B cell (primary cell): Measurements from ENCODE around the gene NBDY. TPM values are rescaled to one million over a fixed set of nuclear protein-coding genes. Genes with fewer than 3 reads are reported as not detected.

Source experiments
- ATAC-seq: fragments of 200-7000 bp; cut with Tn5 transposase; one replicate; pipeline ENCODE4 v1.10.0; 2021; ENCODE audit warnings: low read depth, mild to moderate bottlenecking, moderate number of reproducible peaks, moderate library complexity
- CTCF ChIA-PET: fragments of 350-600 bp; sonication (Branson Sonifier 250); formaldehyde crosslinking; loops from one replicate; lab custom pipeline; 2021; ENCODE audit warnings: antibody characterized with exemption, inconsistent platforms; lab: Charles Lee
- POLR2A ChIA-PET: fragments of 350-600 bp; sonication (Branson Sonifier 250); formaldehyde crosslinking; loops from one replicate; lab custom pipeline; 2021; ENCODE audit warnings: antibody characterized with exemption; lab: Charles Lee
- DNase-seq: peaks from one replicate; pipeline ENCODE4 v3.0.0; 2013
- H2AFZ ChIP-seq: 2 replicates; pipeline ENCODE4 v1.6.1; 2012; ENCODE audit warnings: mild to moderate bottlenecking, low read depth, low read length; ENCODE audit not compliant: insufficient read depth, poor library complexity, severe bottlenecking
- H3K27ac ChIP-seq, 2 donors: 1 replicate in 1 of 2; 2 replicates in 1 of 2; pipeline ENCODE4 v1.5.1; 2012 to 2013; ENCODE audit warnings: low read length in 2 of 2, mild to moderate bottlenecking in 2 of 2, moderate library complexity in 1 of 2
- H3K27me3 ChIP-seq, 4 experiments: fragments of 200-600 bp in 1 of 4; sonication (generic) in 1 of 4; replicated peaks in 1 of 4; 1 replicate in 2 of 4; 2 replicates in 2 of 4; pipeline versions ENCODE4 v1.6.1 to v1.7.0; 2013 to 2016; ENCODE audit warnings: low read length in 3 of 4, mild to moderate bottlenecking in 2 of 4, mixed read lengths in 1 of 4, moderate library complexity in 1 of 4; ENCODE audit not compliant: insufficient read depth in 4 of 4, control insufficient read depth in 3 of 4; ENCODE audit errors: control extremely low read depth in 1 of 4
- H3K36me3 ChIP-seq, 2 experiments: replicated peaks in 1 of 2; 1 replicate in 1 of 2; 2 replicates in 1 of 2; pipeline versions ENCODE4 v1.6.1 to v1.7.1; 2013; ENCODE audit warnings: low read length in 1 of 2; ENCODE audit not compliant: insufficient read depth in 2 of 2, control insufficient read depth in 1 of 2; ENCODE audit errors: control extremely low read depth in 1 of 2, extremely low read depth in 1 of 2
- H3K4me1 ChIP-seq, 2 donors: fragments of 200-600 bp in 1 of 2; sonication (generic) in 1 of 2; 1 replicate in 1 of 2; 2 replicates in 1 of 2; pipeline versions ENCODE4 v1.5.1 to v1.6.1; 2013 to 2017; ENCODE audit warnings: low read length in 2 of 2; ENCODE audit not compliant: control insufficient read depth in 2 of 2, insufficient read depth in 2 of 2
- H3K4me2 ChIP-seq: replicated peaks from 2 replicates; pipeline ENCODE3; 2012; ENCODE audit warnings: mild to moderate bottlenecking, low read depth, low read length; ENCODE audit not compliant: poor library complexity, severe bottlenecking
- H3K4me3 ChIP-seq, 5 experiments: fragments of 200-600 bp in 1 of 5; sonication (generic) in 1 of 5; 1 replicate in 3 of 5; 2 replicates in 2 of 5; pipeline versions ENCODE4 v1.5.1 to v1.7.0; 2011 to 2016; ENCODE audit warnings: low read length in 4 of 5, mild to moderate bottlenecking in 4 of 5, low read depth in 2 of 5, control low read depth in 1 of 5, moderate library complexity in 1 of 5; ENCODE audit not compliant: insufficient read depth in 1 of 5; ENCODE audit errors: control extremely low read depth in 1 of 5, extremely low read depth in 1 of 5
- H3K79me2 ChIP-seq: fragments of 200-600 bp; sonication (generic); one replicate; pipeline ENCODE4 v1.6.0; 2016; ENCODE audit warnings: low read length; ENCODE audit not compliant: control insufficient read depth, insufficient read depth
- H3K9ac ChIP-seq: fragments of 200-600 bp; sonication (generic); 2 replicates; pipeline ENCODE4 v1.6.1; 2017; ENCODE audit warnings: mild to moderate bottlenecking, low read length, moderate library complexity
- H3K9me3 ChIP-seq, 3 donors: one replicate each; pipeline versions ENCODE4 v1.6.1 to v1.7.1; 2013; ENCODE audit warnings: low read length in 2 of 3; ENCODE audit not compliant: control insufficient read depth in 2 of 3, insufficient read depth in 1 of 3; ENCODE audit errors: control extremely low read depth in 1 of 3
- H4K20me1 ChIP-seq: 2 replicates; pipeline ENCODE4 v1.6.0; 2012; ENCODE audit warnings: mild to moderate bottlenecking, low read length; ENCODE audit not compliant: insufficient read depth, control insufficient read depth, poor library complexity, severe bottlenecking
- H3K27ac Mint-ChIP-seq: one replicate; pipeline ENCODE4 v1.8.0; 2021; ENCODE audit warnings: mixed read lengths
- H3K27me3 Mint-ChIP-seq: one replicate; pipeline ENCODE4 v1.8.0; 2021; ENCODE audit warnings: mixed read lengths
- H3K4me1 Mint-ChIP-seq: one replicate; pipeline ENCODE4 v1.8.0; 2021; ENCODE audit warnings: mixed read lengths
- H3K4me3 Mint-ChIP-seq: one replicate; pipeline ENCODE4 v1.8.0; 2021; ENCODE audit warnings: mixed read lengths
- H3K9me3 Mint-ChIP-seq: one replicate; pipeline ENCODE4 v1.8.0; 2022; ENCODE audit warnings: mixed read lengths; ENCODE audit not compliant: insufficient read depth
- EZH2 ChIP-seq: IDR thresholded peaks from 2 replicates; pipeline ENCODE4 v1.6.1; 2012; ENCODE audit warnings: borderline replicate concordance, low read depth, mild to moderate bottlenecking, moderate library complexity, low read length; ENCODE audit not compliant: insufficient read depth, poor library complexity, severe bottlenecking
- WGBS: methylation state at CpG from one replicate; pipeline ENCODE4 v1.1.5; 2013; ENCODE audit warnings: missing lambda C conversion rate; ENCODE audit not compliant: insufficient coverage; 5-methylcytosine and 5-hydroxymethylcytosine counted together
- intact Hi-C: fragments of 100-400 bp; cut with micrococcal nuclease; formaldehyde crosslinking; loops from one replicate; pipeline ENCODE4 v1.10.0; 2022
- polyA plus RNA-seq: library from polyadenylated mRNA; depleted of rRNA; stranded (reverse); fragments of >200 nt; gene quantifications from 2 replicates; pipeline ENCODE4 v1.2.3, GENCODE V29; 2012
- total RNA-seq, 2 donors: library from RNA; stranded (reverse); fragments of 120-200 nt in 1 of 2; gene quantifications; 1 replicate in 1 of 2; 2 replicates in 1 of 2; pipeline versions ENCODE4 v1.2.3 to v1.2.4, GENCODE V29; 2013 to 2022
- TF ChIP-seq, protein P1 (sequence below): fragments of 200-600 bp; IDR thresholded peaks from one replicate; pipeline ENCODE4 v1.8.0; 2022; ENCODE audit warnings: antibody characterized with exemption, mild to moderate bottlenecking

Gene NBDY
- total and polyA plus RNA-seq, 2 donors (not counting 1 experiment from before 2014, with no cell fraction given), result 26.7 to 36.5 TPM

DNA sequence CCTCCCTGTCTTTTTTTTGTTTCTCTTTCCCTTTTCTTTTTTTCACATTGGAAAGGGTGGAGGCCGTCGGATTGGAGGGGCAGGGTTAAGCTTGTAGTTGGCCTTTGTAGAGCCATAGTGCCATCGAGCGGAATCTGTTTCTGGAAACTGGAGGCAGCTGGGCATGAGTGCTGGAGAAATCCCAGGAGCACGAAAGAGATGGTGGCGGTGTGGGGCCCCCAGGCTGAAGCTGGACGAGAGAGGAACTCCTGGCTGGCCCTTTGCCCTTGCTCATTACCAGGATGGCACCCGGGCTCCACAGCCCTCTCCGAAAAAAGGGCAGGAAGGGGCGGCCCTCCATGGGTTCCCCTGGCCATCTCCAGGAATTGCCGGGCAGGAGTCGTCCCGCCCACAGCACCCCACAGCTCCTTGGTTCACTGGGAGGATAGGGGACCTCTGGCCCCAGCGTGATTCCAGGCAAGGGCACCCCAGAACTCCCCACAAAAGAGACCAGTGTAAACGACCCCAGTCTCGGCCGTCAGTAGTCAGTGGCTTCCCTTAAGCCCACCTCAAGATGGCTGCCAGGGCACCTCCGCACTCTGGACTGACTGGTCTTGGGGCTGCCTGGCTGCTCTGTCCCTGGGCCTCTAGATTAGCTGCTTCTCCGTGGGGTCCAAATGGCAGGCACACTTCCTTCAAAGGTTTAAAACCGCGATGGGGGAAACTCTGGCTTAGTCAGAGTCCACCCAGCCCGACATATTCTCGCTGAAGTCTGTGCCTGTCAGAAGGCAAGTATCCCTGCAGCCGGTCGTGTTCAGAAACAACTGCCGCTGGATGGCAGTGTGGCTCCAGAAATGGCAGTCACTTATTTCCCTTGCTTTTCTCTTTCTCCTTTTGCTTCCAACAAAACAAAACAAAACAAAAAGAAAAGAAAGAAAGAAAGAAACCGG is 74.1 kb downstream of the NBDY start:
- peak overlapping the region; percentile 83 for H2AFZ ChIP-seq
- intact Hi-C loops, result loop anchor here (1.0 kb wide), 1 partner anchor 175 kb away; no protein-coding TSS in a partner anchor
- no peaks in the 10 kb centered on the region for H3K9me3 Mint-ChIP-seq

More for the DNA sequence above, 74.1 kb downstream of the NBDY start:
- H3K36me3 ChIP-seq, result no peaks in the 10 kb centered on the region
- ChIA-PET POLR2A (no interaction called here), CTCF (interaction anchor here (1.4 to 1.6 kb wide), 2 partner anchors 175 kb away, joined by 8 to 9 read pairs; no protein-coding TSS in a partner anchor)
- WGBS, result 84% methylated on average over 21 of the region's 27 CpGs
- peak overlapping the region in 1 of 2 donors; percentile 58 for H3K27ac ChIP-seq
- no peaks in the 10 kb centered on the region for H4K20me1 ChIP-seq
- peak overlapping the region; percentile 70 for H3K9ac ChIP-seq
- Mint-ChIP-seq H3K27me3 (no peaks in the 10 kb centered on the region), H3K27ac (peak overlapping the region; percentile 56), H3K4me1 (peaks cover 42% of the 10 kb centered on the region), H3K4me3 (no peak overlapping the region)
- peak overlapping the region; percentile 69 for H3K4me2 ChIP-seq
- peaks cover 27 to 30% of the 10 kb centered on the region in 2 donors for H3K4me1 ChIP-seq
- peak overlapping the region in 3 of 5 experiments; percentile 68 to 73 (median 68) for H3K4me3 ChIP-seq
- H3K27me3 ChIP-seq, result no peaks in the 10 kb centered on the region
- H3K79me2 ChIP-seq, result no peaks in the 10 kb centered on the region
- no peak for ATAC-seq
- DNase-seq, result peak; percentile 48
- no peaks in the 10 kb centered on the region for H3K9me3 ChIP-seq
- no peak for TF ChIP-seq EZH2
- TF ChIP-seq, protein P1, sequence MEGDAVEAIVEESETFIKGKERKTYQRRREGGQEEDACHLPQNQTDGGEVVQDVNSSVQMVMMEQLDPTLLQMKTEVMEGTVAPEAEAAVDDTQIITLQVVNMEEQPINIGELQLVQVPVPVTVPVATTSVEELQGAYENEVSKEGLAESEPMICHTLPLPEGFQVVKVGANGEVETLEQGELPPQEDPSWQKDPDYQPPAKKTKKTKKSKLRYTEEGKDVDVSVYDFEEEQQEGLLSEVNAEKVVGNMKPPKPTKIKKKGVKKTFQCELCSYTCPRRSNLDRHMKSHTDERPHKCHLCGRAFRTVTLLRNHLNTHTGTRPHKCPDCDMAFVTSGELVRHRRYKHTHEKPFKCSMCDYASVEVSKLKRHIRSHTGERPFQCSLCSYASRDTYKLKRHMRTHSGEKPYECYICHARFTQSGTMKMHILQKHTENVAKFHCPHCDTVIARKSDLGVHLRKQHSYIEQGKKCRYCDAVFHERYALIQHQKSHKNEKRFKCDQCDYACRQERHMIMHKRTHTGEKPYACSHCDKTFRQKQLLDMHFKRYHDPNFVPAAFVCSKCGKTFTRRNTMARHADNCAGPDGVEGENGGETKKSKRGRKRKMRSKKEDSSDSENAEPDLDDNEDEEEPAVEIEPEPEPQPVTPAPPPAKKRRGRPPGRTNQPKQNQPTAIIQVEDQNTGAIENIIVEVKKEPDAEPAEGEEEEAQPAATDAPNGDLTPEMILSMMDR, result peak; percentile 31
